Measurements from ENCODE around the gene CXCR2.
"Not testable (repeated sequence)": the region's sequence is repeated elsewhere in the genome, so short reads cannot be mapped to it uniquely, and the experiment has no call there.

The CXCR2 gene

GRCh38 chr2:218125626-218126080, at the start of gene CXCR2:
Gene CXCR2 (plus strand): TSS chr2:218126028. CDS start chr2:218134802, 8,774 bp downstream.
- DNase-seq (ENCODE audit: low read depth), result no peak

GRCh38 chr2:218077464-218078216, 48.2 kb upstream of the CXCR2 start:
- no peak for DNase-seq (ENCODE audit: low read depth)

GRCh38 chr2:218079943-218080913, 45.6 kb upstream of the CXCR2 start:
- no peak for DNase-seq (ENCODE audit: low read depth)

GRCh38 chr2:218081063-218081462, 44.8 kb upstream of the CXCR2 start:
- DNase-seq (ENCODE audit: low read depth), result no peak

GRCh38 chr2:218081695-218082094, 44.1 kb upstream of the CXCR2 start:
- no peak for DNase-seq (ENCODE audit: low read depth)

GRCh38 chr2:218082586-218083351, 43.1 kb upstream of the CXCR2 start:
- DNase-seq (ENCODE audit: low read depth), result no peak

GRCh38 chr2:218083352-218083676, 42.5 kb upstream of the CXCR2 start:
- DNase-seq (ENCODE audit: low read depth), result no peak

- DNase-seq (ENCODE audit: low read depth), result no peak
These were observed 39.4 kb upstream of the CXCR2 start for GRCh38 chr2:218086478-218086877.

GRCh38 chr2:218089259-218089658, 36.6 kb upstream of the CXCR2 start:
- DNase-seq (ENCODE audit: low read depth), result no peak

GRCh38 chr2:218091746-218092145, 34.1 kb upstream of the CXCR2 start:
- DNase-seq (ENCODE audit: low read depth), result no peak

- no peak for DNase-seq (ENCODE audit: low read depth)
These were observed 31.9 kb upstream of the CXCR2 start for GRCh38 chr2:218093879-218094278.

GRCh38 chr2:218095853-218096252, 30.0 kb upstream of the CXCR2 start:
- no peak for DNase-seq (ENCODE audit: low read depth)

- no peak for DNase-seq (ENCODE audit: low read depth)
These were observed 27.9 kb upstream of the CXCR2 start for GRCh38 chr2:218097975-218098374.

- DNase-seq (ENCODE audit: low read depth), result not testable (repeated sequence)
These were observed 17.0 kb upstream of the CXCR2 start for GRCh38 chr2:218108834-218109233.

GRCh38 chr2:218121789-218122188, 4.0 kb upstream of the CXCR2 start:
- DNase-seq (ENCODE audit: low read depth), result not testable (repeated sequence)

- not testable (repeated sequence) for DNase-seq (ENCODE audit: low read depth)
These were observed 3.5 kb upstream of the CXCR2 start for GRCh38 chr2:218122286-218122685.

- no peak for DNase-seq (ENCODE audit: low read depth)
These were observed 1.8 kb upstream of the CXCR2 start for GRCh38 chr2:218123986-218124385.

- no peak for DNase-seq (ENCODE audit: low read depth)
These were observed 733 bp upstream of the CXCR2 start for GRCh38 chr2:218125095-218125494.

GRCh38 chr2:218127929-218128455, 2.2 kb downstream of the CXCR2 start:
- no peak for DNase-seq (ENCODE audit: low read depth)

- no peak for DNase-seq (ENCODE audit: low read depth)
These were observed 3.1 kb downstream of the CXCR2 start for GRCh38 chr2:218128781-218129457.

- no peak for DNase-seq (ENCODE audit: low read depth)
These were observed 3.8 kb downstream of the CXCR2 start for GRCh38 chr2:218129458-218130135.
